ENCODE data around the gene C4orf50. TPM values are rescaled to one million over a fixed set of nuclear protein-coding genes. Genes with fewer than 3 reads are reported as not detected.

Gene C4orf50
- total and polyA plus RNA-seq, 7 donors, result not detected

- Histone ChIP-seq H3K9me3 (peaks cover 22% of the 10 kb centered on the region), H3K36me3 (ENCODE audit: insufficient read depth in 1 of 2, low read depth in 1 of 2) (no peaks in the 10 kb centered on the region), H3K27ac (no peak overlapping the region), H3K4me3 (no peak overlapping the region), H3K27me3 (ENCODE audit: insufficient read depth in 3 of 3, low read length in 2 of 3) (peaks cover 0 to 11% (median under 1%) of the 10 kb centered on the region in 3 donors), H3K4me1 (no peaks in the 10 kb centered on the region)
- DNase-seq (no peak), ATAC-seq (no peak)
- intact Hi-C loops (cut with DNase I), result no loop called here
- 84 to 85% (median 84%) methylated on average over 4 of the region's 4 CpGs for WGBS, 3 donors
- no peak for TF ChIP-seq CTCF (IDR thresholded peaks at IDR 0.05)
Measured at GRCh38 chr4:6055436-6055835, 37.2 kb upstream of the C4orf50 start.

DNA sequence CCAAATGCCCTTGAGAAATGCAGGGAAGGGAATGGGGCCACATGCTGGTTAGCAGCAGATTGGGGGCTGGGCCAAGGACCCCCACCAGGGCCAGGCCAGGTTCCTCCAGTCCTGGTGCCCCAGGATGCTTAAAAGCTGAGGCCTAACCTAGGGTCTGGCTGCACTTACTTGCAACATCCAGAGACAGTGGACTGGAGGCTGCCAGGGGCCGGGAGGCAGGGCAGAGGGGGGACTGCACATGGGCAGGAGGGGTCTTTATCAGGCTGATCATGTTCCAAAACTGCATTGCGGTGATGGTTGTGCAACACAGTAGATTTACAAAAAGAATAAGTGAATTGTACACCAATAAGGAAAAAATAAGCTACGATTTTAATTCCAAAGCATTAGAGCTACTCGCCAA is 36.8 kb upstream of the C4orf50 start:
- Histone ChIP-seq H3K9me3 (peaks cover 22% of the 10 kb centered on the region), H3K4me1 (no peaks in the 10 kb centered on the region), H3K4me3 (no peak overlapping the region), H3K27ac (no peak overlapping the region), H3K36me3 (ENCODE audit: insufficient read depth in 1 of 2, low read depth in 1 of 2) (no peaks in the 10 kb centered on the region), H3K27me3 (ENCODE audit: insufficient read depth in 3 of 3, low read length in 2 of 3) (peaks cover 0 to 11% (median 2%) of the 10 kb centered on the region in 3 donors)
- TF ChIP-seq CTCF (IDR thresholded peaks at IDR 0.05), result no peak
- ATAC-seq (no peak), DNase-seq (no peak)
- intact Hi-C loops (cut with DNase I), result no loop called here
- WGBS, 3 donors, result 84 to 94% (median 89%) methylated on average over 4 of the region's 4 CpGs

GRCh38 chr4:6054162-6054922 is 36.1 kb upstream of the C4orf50 start:
- WGBS, 3 donors, result 59 to 61% (median 61%) methylated on average over 16 of the region's 16 CpGs
- H3K4me1 ChIP-seq, result no peaks in the 10 kb centered on the region
- DNase-seq (no peak), ATAC-seq (no peak)
- H3K27me3 ChIP-seq (ENCODE audit: insufficient read depth in 3 of 3, low read length in 2 of 3), result peaks cover 0 to 11% (median 2%) of the 10 kb centered on the region in 3 donors
- intact Hi-C loops (cut with DNase I), result no loop called here
- no peak for TF ChIP-seq CTCF (IDR thresholded peaks at IDR 0.05)
- H3K36me3 ChIP-seq (ENCODE audit: insufficient read depth in 1 of 2, low read depth in 1 of 2), result no peaks in the 10 kb centered on the region
- no peak overlapping the region for H3K27ac ChIP-seq
- H3K9me3 ChIP-seq, result peaks cover 16% of the 10 kb centered on the region
- H3K4me3 ChIP-seq, result no peak overlapping the region

- intact Hi-C loops (cut with DNase I), result no loop called here
Measured at GRCh38 chr4:6052679-6053078, 34.4 kb upstream of the C4orf50 start.

More at GRCh38 chr4:6052679-6053078, 34.4 kb upstream of the C4orf50 start:
- H3K36me3 ChIP-seq (ENCODE audit: insufficient read depth in 1 of 2, low read depth in 1 of 2), result no peaks in the 10 kb centered on the region
- H3K27me3 ChIP-seq (ENCODE audit: insufficient read depth in 3 of 3, low read length in 2 of 3), result peaks cover 0 to 11% (median 2%) of the 10 kb centered on the region in 3 donors
- no peaks in the 10 kb centered on the region for H3K4me1 ChIP-seq
- no peak overlapping the region for H3K27ac ChIP-seq
- WGBS, 3 donors, result 46 to 54% (median 47%) methylated on average over 6 of the region's 6 CpGs
- H3K9me3 ChIP-seq, result peaks cover under 1% of the 10 kb centered on the region
- TF ChIP-seq CTCF (IDR thresholded peaks at IDR 0.05), result no peak
- H3K4me3 ChIP-seq, result no peak overlapping the region
- ATAC-seq (no peak), DNase-seq (no peak)
